ENCODE data around the gene SIX5.

- no peak for TF ChIP-seq CTCF (IDR thresholded peaks at IDR 0.05; ENCODE audit: poor library complexity)
- no peak for TF ChIP-seq EZH2phosphoT487 (IDR thresholded peaks at IDR 0.05; ENCODE audit: low read depth, severe bottlenecking, unreplicated experiment)
Measured at GRCh38 chr19:45745606-45746005, 23.4 kb downstream of the SIX5 start.

Data from hepatocyte (in vitro differentiated cells).